ENCODE measurements around the gene MCM3AP.

GRCh38 chr21:46289655-46290179 is 4.3 kb upstream of the MCM3AP start:
- TF ChIP-seq GATA2 (IDR thresholded peaks at IDR 0.05; ENCODE audit: low read depth, low read length) (no peak), GATA3 (IDR thresholded peaks at IDR 0.05; ENCODE audit: low read depth, low read length) (no peak)

Measured in SH-SY5Y (cell line).